HG03457 (cell line): Measurements from ENCODE around the gene NDRG2.
"Not testable (repeated sequence)": the region's sequence is repeated elsewhere in the genome, so short reads cannot be mapped to it uniquely, and the experiment has no call there.

Experiments used
- ATAC-seq: cut with Tn5 transposase; IDR thresholded peaks from one replicate; pipeline ENCODE4 v1.9.1; 2021; ENCODE audit warnings: moderate number of reproducible peaks; ENCODE audit not compliant: unreplicated experiment

The NDRG2 gene

GRCh38 chr14:21016413-21017190 is 8.3 kb downstream of the NDRG2 start:
- ATAC-seq, result no peak

- no peak for ATAC-seq
Measured at GRCh38 chr14:21015312-21015711, 9.5 kb downstream of the NDRG2 start.

DNA sequence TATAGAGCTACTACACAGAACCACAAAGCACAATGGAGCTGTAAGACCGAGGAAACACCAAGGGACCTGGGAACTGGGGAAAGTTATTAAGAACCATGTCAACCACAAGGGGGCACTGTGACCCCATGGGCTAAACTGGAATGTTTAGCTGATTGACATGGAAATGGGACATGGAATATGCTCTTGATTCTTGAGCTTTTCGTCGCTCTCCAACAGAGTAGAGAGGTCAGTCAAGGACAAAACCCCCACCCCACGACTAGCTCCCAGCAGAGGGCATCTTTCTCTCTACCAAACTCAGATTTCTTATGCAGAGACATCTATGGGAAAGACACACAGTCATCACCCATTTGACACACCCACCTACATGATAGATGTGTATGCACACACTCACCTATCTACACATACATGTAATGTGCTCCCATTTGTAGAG is 10.1 kb downstream of the NDRG2 start:
- no peak for ATAC-seq

DNA sequence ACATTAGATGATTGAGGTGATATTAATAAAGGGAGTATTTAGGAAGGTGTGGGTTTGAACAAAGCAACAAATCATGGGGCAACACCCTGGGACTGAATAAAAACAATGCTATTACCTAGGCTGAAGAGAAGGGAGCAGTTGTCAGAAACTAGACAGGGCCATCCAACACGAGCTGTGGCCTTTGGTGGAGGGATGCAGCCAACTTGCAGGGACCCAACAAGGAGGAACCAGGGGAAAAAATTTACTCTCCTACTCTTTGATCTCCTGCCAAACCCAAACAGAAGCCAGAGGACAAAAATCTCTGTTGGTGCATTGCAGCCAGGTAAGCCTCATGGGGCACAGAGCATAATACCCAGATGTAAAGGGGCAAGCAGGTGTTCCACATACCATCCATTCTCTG is 13.7 kb downstream of the NDRG2 start:
- no peak for ATAC-seq

DNA sequence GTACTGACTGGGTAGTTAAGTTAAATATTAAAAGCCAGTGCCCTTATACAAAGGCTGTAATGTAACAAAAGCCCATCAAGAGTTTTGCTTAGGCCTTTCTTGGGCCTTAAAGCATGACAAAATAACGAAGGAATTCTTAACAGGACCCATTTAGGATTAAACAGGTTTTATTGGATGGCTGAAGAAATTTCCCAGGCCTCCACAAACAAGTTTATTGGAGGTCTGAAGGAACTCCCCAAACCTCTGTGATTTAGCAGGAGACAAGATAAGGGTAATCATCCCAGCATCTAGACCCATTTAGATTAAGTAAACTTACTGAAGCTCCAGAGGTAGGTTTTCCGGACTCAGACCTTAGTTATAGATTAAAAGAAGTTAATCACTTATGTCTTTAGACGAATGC is 15.1 kb downstream of the NDRG2 start:
- not testable (repeated sequence) for ATAC-seq

DNA sequence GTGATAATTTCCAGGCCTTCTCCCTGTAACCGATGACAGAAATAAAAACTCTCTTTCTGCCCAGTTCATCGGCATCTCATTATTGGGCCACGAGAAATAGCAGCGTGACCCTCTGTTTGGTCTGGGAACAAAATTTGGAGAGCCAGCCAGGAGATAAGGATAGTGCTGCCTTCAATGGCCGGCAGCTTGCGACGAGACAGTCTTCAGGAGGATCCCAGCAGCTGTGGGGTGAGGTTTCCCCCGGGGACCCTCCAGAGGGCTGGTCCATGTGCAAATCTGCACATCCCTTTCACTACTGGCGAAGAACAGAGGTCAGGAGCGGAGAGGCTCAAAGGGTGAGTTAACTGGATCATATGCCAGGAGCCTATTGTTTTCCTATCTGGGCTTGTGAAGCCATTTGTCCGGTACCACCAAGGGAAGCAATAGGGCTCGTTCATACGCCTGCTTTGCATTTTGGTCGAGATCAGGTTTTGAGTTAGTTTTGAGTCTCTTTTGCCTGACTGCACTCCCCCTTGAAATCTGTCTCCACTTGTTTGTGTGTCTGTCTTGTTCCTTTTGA is 21.0 kb downstream of the NDRG2 start:
- no peak for ATAC-seq

DNA sequence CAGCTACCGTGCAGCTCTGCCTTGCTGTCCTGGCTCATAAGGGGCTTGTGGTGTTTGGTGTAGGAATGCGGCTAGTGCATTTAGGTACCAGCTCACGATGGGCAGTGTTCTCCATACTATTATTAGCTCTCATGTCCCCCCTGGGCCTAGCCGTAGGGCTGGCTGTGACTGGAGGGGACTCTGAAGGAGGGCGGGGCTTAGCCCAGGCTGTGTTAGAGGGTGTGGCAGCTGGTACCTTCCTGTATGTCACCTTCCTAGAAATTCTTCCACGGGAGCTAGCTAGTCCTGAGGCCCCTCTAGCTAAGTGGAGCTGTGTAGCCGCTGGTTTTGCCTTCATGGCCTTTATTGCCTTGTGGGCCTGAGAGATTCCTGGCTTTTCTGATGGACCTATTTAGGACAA is 23.6 kb downstream of the NDRG2 start:
- ATAC-seq, result no peak

DNA sequence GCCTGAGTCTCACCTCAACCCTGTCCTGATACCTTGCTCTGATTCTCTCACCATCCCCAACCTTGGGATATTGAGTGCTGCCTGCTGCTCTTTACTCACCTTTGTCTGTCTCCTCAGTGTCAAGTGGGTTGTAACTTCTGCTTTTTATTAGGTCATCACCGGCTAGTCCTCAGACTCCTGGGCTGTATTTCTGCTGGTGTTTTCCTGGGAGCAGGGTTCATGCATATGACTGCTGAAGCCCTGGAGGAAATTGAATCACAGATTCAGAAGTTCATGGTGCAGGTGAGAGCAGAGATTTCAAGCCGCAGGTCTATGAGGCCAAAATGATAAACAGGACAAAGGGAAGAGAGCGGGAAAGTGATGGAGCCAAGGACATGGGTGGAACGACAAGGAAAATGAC is 25.3 kb downstream of the NDRG2 start:
- no peak for ATAC-seq

GRCh38 chr14:20998674-20999366 is 26.0 kb downstream of the NDRG2 start, which contains the start of gene SLC39A2:
Gene SLC39A2 (plus strand): TSS chr14:20999293. CDS start chr14:20999447, 154 bp downstream.
- ATAC-seq, result no peak

- no peak for ATAC-seq
Measured at GRCh38 chr14:20998139-20998538, 26.7 kb downstream of the NDRG2 start.

DNA sequence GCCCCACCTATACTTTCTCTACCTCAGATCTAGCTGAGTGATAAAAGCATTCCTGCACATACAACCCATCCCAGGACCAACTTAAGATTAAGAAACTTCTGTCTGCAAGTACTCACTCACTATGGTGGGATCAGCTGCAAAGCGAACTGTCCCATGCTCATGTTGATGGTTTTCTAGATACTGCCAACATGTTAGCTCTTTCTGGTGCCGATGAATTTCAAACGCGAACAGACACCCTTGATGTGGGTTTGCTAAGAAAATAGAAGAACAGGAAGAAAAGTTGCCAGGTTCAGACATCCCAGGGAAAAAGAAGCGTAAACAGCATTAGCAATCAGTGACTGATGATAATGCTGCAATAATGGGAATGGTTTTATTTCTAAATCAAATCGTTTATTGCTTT is 27.3 kb downstream of the NDRG2 start:
- no peak for ATAC-seq

DNA sequence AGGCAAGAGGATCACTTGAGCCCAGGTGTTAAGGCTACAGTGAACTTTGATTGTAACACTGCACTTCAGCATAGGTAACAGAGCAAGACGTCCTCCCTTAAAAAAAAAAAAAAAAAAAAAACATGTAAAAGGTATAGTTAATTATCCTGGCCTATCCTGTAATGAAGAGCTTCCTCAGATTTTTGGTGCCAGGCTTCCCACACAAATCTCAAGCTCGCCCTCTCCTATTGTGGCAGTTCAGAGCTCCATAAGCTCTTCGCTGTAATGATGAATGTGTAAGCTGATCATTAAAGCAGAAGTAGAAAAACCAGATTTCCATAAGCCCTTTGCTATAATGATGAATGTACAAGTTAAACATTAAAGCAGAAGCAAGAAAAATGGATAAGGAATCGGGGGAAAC is 27.7 kb downstream of the NDRG2 start:
- no peak for ATAC-seq

- ATAC-seq, result no peak
Measured at GRCh38 chr14:20996521-20996920, 28.3 kb downstream of the NDRG2 start.

DNA sequence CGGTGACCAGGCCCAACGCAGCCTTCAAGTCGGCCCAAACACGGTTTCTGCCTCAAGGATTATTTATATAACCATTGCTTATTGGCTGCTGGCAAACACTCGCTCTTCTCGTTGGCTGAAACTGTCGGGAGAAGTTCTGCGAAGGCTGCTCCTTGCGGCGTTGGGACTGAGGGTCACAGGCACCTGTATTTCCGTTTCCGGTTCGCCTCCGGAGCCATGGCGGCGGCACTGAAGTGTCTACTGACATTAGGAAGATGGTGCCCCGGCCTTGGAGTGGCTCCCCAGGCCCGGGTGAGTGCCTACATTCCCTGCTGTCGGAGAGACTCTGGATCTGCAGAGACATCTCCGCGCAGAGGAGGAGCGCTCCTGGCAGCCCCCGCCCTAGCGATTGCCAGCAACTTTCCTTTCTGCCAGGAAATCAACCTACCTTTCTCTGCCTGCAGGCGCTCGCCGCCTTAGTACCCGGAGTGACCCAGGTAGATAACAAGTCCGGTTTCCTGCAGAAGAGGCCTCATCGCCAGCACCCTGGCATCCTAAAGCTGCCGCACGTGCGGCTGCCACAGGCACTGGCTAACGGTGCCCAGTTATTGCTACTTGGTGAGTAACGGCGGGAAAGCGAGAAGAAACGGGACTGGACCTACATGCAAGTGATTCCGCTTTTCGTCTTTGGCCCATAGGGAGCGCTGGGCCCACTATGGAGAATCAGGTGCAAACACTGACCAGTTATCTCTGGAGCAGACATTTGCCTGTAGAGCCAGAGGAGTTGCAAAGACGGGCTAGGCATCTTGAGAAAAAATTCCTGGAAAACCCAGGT is 34.9 kb downstream of the NDRG2 start, which contains the start of gene METTL17:
METTL17 (plus strand) TSS at position 194 of the 814 bp plus-strand sequence; CDS start at position 217, 23 bp downstream.
- ATAC-seq, result peak; percentile 88

- ATAC-seq, result no peak
Measured at GRCh38 chr14:20989471-20989786, 35.4 kb downstream of the NDRG2 start.

DNA sequence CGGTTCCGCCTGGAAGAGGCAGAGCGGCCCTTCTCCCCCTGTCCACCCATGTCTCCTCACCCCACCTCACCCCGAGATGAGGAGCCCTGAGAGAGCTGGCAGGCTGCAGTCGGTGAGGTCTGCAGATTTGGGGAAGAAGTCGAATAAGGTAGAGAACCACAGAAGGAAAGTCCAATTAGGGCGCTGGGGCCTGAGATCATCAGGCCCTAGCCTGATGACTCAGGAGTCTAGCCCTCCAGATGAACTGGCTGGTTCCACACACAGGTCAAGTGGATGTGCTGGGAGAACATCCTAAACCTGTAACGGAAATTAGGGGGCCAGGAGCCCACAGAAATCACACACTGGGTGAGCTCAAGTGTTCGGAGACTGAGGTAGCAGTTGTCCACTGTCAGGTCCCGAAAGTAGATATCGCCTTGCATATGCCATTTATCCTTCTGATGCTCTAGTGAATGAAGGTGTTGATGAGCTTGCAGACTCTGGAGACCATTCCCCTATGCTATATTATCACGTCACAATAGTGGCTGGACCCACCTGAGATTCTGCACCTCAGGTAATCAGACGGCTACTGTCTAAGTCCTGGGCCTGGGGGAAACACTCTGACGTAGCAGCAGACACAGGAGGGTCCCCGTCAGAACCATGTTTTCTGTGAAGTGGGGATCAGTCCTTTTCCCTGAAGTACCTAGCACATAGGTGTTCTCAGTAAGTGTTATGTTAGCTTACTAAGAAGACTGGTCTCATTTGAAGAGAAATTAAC is 36.0 kb downstream of the NDRG2 start:
- ATAC-seq, result no peak

GRCh38 chr14:20986811-20987210 is 38.0 kb downstream of the NDRG2 start:
- no peak for ATAC-seq

DNA sequence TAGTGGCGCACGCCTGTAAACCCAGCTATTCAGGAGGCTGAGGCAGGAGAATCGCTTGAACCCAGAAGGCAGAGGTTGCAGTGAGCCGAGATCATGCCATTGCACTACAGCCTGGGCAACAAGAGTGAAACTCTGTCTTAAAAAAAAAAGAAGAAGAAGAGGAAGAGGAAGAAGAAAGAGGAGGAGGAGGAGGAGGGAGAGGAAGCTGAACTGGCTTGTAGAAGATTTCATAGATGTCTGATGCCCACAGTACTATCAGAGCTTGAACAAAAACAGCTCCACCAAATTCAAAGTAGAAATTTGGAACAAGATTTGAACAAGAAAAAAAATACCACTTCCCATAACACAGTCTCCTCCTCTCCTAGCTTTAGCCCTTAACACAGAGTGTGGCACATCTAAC is 39.2 kb downstream of the NDRG2 start:
- not testable (repeated sequence) for ATAC-seq

DNA sequence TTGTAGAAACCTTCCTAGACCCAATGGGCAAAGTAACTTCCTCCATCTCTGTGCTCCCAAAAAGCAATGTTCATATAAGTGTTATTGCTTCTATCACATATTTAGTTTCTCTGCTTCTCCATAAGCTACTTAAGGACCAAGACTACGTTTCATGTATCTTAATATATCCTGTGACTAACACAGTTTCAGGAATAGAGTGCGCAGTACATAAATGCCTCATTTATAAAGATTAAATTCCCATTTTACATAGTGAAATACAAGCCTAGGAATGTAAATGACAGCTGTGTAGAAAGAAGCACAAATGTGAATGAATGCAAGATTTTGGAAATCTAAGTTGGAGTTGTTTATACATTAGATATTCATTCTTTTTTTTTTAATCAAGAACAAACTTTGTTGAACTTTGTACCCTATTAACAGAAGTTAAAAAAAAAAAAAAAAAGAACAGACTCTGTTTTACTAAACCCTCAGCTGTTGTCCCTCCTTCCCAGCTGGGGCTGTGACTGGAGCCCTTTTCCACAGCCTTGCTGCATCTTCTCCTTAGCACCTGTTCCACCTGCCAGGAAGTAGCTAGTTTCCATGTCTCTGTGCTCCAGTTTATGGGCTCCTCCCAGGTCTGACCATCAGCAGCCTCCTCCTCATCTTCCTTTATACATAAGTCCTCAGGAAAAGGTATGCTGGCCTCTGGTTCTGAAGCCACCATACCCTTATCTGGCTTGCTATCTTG is 42.1 kb downstream of the NDRG2 start:
- ATAC-seq, result no peak

GRCh38 chr14:20980906-20981305 is 44.0 kb downstream of the NDRG2 start:
- no peak for ATAC-seq
